COLO668 (cell line): Measurements from ENCODE around the gene SYK.
"Not testable (repeated sequence)": the region's sequence is repeated elsewhere in the genome, so short reads cannot be mapped to it uniquely, and the experiment has no call there.

Source experiments
- DNase-seq: peaks from one replicate; lab custom pipeline; 2025; ENCODE audit not compliant: unreplicated experiment; lab: John Stamatoyannopoulos, UW

The SYK gene

GRCh38 chr9:90795084-90795483 lies 6.5 kb upstream of the SYK start:
- no peak for DNase-seq

GRCh38 chr9:90795871-90796317 lies 5.7 kb upstream of the SYK start:
- no peak for DNase-seq

DNA sequence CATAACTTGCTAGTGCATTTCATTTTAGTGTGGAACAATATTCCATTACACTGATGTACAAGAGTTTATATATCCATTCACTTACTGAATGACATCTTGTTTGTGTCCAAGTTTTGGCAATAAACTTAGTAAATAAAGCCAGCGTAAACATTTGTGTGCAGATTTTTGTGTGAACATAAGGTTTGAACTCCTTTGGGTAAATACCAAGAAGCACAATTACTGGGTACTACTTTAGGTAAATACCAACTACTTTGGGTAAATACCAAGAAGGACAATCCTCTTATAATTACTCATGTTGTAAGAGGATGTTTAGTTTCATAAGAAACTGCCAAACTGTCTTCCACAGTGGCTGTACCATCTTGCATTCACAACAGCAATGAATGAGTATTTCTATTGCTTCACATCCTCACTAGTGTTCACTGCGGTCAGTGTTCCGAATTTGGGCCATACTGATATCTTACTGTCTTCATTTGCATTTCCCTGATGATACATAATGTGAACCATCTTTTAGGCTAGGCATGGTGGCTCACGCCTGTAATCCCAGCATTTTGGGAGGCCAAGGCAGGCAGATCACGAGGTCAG lies 2.3 kb upstream of the SYK start:
- DNase-seq: no peak

DNA sequence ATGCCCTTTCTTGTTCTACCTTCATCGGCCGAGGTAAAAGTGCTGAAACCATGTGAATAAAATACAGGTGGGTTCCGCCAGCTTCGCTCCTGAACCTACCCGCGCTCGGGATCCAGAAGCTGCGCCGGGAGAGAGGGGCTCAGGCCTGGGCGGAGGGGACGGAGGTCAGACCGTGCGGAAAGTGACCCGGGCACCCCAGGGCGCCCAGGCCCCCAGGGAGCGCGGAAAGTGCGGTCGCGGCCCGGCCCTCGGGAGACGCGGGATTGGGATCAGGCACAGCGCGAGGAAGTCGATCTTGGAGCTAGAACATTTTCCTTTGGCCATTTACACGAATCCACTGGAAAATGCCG lies 329 bp downstream of the SYK start:
- peak; percentile 72 for DNase-seq

GRCh38 chr9:90802386-90802985 lies 867 bp downstream of the SYK start:
- DNase-seq: no peak

GRCh38 chr9:90803860-90804593 lies 2.4 kb downstream of the SYK start:
- no peak for DNase-seq

DNA sequence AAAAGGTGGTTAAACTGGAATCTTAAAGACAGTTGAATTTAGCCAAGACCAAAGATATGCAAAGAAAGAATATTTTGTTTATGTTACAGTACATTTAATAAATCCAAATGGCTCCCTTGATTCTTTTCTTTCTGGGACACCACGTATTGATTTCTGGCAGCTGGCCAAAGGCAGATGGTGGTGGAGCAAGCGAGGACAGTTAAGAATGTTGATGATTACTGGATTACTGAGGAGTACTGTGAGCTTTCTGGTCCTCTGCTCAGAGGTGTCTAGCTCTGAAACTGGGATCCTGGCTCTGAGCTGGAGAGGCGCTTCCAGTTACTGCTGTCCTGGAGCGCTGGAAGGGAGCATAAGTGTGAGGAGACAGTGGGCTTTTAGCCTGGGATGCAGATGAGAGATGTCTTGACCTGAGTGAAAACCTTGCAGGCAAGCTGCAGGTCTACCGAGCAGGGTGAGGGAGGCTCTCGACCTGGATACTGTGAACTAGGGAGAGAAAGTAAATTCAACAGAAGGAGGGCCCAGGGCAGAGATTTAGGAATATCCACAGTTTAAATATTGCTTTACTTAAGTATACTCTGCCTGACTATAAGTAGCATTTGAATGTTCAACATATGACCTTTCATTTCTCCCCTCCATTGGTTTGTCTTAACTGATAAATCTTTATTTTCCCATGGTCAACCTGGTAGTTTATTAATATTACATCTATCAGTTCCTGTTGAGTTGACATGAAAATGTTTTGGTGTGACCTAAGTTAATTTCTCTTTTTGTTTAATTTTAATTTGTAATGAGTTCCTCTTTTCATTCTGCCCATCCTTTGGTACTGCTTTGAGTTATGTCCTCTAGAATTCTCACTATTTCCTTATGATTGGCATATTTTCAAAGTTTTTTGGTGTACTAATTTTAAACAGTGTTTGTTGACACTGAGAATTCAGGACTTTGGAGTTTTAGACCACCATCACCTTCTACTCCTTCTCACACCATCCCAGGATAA lies 3.7 kb downstream of the SYK start:
- peak; percentile 78 for DNase-seq

DNA sequence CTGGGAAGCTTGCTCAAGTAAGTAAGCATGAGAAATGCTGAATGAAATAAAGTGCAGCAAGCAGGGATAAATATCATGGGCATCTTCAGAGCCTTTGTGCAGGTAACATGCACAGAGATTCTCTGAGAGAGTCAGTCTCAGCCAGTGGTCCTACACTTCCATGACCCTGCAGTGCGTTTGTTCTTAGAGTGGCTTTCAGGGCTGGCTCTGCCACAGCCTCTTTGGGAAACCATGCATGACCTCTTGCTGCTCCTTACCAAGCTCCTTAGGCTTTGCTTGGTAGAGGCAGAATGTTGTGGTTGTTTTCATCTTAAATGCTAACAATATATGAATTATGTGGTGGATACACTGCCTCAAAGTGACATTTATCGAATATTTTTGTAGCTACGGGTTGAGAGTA lies 5.4 kb downstream of the SYK start:
- no peak for DNase-seq

- DNase-seq: no peak
These were observed 6.8 kb downstream of the SYK start for GRCh38 chr9:90808398-90808797.

DNA sequence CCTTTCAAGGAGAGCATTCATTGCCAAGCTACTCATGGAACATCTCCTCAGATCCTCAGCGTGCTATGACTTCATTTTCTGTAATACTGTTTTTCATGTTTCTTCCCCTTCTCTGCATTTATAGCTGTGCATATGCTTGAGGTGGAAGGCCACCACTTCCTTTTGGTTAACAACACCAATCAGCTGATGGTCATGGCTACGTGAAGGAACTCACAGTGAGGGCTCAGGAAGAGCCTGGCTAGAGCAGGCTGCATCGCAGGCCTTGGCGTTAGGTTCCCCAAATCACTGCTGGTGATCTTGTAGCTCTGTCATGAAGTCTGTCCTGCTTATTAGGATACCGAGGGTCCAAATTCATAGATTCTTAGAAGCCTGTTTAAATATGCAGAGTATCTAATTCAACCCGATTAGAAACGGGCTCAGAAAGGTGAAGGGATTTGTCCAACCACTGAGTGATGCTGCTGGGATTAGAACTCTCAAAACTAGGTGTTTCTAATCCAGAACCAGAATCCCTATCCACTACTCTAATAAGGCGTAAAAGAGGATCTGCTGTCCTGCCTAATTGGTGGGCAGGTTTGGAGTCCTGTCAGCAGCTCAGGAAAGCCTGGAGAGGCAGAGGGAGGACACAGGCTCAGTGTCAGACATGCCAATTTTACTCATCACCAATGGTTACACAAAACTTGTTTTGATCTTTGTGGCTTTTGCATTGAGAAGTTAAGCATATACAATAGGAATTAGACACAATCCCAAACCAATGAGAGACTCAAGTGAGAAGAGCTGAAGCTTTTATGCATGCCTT lies 7.5 kb downstream of the SYK start:
- no peak for DNase-seq

DNA sequence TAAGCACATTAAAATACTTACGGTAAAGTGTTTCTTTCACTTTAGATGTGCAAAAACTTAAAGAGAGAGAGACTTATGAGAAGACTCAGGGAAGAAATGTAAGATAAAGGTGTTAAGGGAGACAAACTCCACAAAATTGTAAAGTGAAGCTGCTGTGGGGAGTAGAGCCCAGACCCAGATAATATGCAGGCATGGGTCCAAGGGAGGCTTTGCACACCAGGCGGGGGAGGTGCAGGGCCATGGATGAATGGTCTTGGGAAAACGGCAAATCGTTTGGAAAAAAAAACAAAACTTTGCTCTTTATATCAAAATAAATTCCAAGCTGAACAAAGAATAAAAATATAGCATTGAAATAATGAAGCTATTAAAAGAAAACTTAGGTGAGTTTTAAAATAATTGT lies 9.1 kb downstream of the SYK start:
- no peak for DNase-seq

DNA sequence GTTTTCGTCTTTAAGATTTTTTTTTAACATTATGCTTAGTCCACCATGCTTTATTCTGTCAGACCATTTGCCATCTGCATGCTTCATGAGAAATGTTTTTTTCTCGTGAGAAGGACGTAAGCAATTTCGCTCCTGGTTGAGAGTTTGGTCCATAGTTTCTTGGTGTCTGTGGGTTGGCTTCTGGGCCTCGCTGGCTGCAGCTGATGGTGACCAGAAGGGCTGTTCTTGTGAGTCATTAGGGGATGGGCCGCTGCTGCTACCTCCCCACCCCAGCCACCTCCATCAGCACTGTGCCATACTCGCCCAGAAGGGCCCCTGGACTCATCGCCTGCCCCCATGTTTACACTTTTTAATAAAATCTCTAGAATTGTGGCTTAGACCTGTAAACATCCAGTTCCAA lies 11.4 kb downstream of the SYK start:
- DNase-seq: no peak

- DNase-seq: no peak
These were observed 11.9 kb downstream of the SYK start for GRCh38 chr9:90813523-90813922.

DNA sequence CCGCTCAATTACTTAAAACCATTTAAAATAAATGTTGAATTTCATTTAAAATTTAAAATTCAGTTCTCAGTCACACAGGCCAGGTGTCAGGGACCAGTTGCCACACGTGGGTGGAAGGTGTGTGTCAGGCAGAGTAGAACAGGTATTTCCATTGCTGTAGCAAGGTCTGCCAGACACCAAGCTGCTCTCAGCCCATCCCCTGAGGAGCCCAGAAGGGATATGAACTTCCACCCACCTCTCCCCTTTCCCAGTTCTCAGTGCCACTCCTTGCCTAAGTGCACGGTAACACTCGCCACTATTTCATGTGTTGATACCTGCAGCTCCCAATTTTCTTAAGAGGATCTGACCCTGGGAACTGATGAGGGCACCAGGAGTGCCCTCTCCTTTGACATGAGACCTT lies 12.7 kb downstream of the SYK start:
- DNase-seq: no peak

- no peak for DNase-seq
These were observed 13.7 kb downstream of the SYK start for GRCh38 chr9:90815183-90815943.

DNA sequence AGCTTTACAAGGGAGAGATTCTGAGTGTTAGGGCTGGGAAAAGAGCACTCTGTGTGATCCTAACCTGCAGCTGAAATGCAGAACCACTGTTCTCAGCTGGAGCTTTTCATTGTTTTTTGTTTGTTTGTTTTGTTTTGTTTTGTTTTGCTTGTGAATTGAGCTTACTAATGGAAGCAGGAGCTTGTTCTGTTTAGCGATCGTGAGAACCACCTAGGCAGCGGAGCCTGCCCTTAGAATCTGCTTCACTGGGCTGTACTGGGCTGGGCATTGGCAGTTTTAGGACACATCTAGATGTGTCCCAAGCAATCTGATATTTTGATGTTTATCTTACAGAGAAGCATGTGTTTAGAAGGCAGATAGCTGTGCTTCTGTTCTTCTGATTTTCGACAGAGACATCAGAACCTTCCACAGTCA lies 14.3 kb downstream of the SYK start:
- DNase-seq: no peak

DNA sequence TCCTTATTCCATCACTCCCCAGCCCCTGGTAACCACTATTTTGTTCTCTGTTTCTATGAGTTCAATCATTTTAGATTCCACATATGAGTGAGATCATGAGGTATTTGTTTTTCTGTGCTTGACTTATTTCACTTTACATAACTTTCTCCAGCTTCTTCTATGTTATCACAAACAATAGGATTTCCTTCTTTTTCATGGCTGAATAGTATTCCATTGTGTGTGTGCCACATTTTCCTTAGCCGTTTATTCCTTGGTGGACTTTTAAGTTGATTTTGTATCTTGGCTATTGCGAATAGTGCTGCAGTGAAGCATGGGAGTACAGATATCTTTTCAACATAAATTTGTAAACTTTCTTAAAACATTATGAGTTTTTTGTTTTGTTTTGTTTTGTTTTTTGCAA lies 15.1 kb downstream of the SYK start:
- no peak for DNase-seq

- no peak for DNase-seq
These were observed 16.7 kb downstream of the SYK start for GRCh38 chr9:90818279-90818678.

DNA sequence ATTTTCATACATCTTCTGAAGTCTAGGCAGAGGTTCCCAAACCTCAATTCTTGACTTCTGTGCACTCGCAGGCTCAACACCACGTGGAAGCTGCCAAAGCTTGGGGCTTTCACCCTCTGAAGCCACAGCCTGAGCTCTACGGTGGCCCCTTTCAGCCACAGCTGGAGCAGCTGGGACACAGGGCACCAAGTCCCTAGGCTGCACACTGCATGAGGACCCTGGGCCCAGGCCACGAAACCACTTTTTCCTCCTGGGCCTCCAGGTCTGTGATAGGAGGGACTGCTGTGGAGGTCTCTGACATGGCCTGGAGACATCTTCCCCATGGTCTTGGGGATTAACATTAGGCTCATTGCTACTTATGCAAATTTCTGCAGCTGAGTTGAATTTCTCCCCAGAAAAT lies 18.8 kb downstream of the SYK start:
- DNase-seq: not testable (repeated sequence)

DNA sequence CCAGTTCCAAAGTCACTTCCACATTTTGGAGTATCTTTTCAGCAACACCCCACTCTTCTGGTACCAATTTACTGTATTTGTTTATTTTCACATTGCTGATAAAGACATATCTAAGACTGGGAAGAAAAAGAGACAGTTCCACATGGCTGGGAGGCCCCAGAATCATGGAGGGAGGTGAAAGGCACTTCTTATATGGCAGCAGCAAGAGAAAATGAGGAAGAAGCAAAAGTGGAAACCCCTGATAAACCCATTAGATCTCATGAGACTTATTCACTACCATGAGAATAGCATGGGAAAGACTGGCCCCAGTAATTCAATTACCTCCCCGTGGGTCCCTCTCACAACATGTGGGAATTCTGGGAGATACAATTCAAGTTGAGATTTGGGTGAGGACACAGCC lies 19.6 kb downstream of the SYK start:
- not testable (repeated sequence) for DNase-seq
